ENCODE data around the gene CLEC2D.

CLEC2D gene

GRCh38 chr12:9697619-9698018 lies 28.1 kb downstream of the CLEC2D start:
- H4K20me1 ChIP-seq (ENCODE audit: insufficient read depth): no peaks in the 10 kb centered on the region
- peaks cover 32% of the 10 kb centered on the region for H3K4me1 ChIP-seq (ENCODE audit: low read depth, poor library complexity, severe bottlenecking)
- TF ChIP-seq CTCF (conservative IDR thresholded peaks at IDR 0.05; ENCODE audit: low read depth, low read length): no peak
- H3K27ac ChIP-seq: no peak overlapping the region
- H3K4me3 ChIP-seq (IDR thresholded peaks at IDR 0.05; ENCODE audit: insufficient read depth, low read depth, low read length): no peak overlapping the region
- no peak overlapping the region for H2AFZ ChIP-seq (ENCODE audit: low read depth)
- H3K9ac ChIP-seq: no peak overlapping the region
- no peaks in the 10 kb centered on the region for H3K36me3 ChIP-seq (ENCODE audit: insufficient read depth)
- H3K79me2 ChIP-seq (ENCODE audit: insufficient read depth, low read depth): no peaks in the 10 kb centered on the region
- H3K27me3 ChIP-seq (ENCODE audit: insufficient read depth, low read depth): no peaks in the 10 kb centered on the region
- H3K4me2 ChIP-seq: no peak overlapping the region

- H3K27ac ChIP-seq: no peak overlapping the region
- H3K36me3 ChIP-seq (ENCODE audit: insufficient read depth): no peaks in the 10 kb centered on the region
- H3K79me2 ChIP-seq (ENCODE audit: insufficient read depth, low read depth): no peaks in the 10 kb centered on the region
- H4K20me1 ChIP-seq (ENCODE audit: insufficient read depth): no peaks in the 10 kb centered on the region
- H3K4me3 ChIP-seq (IDR thresholded peaks at IDR 0.05; ENCODE audit: insufficient read depth, low read depth, low read length): no peak overlapping the region
- no peaks in the 10 kb centered on the region for H3K27me3 ChIP-seq (ENCODE audit: insufficient read depth, low read depth)
- no peak overlapping the region for H3K4me2 ChIP-seq
- no peak overlapping the region for H3K9ac ChIP-seq
- TF ChIP-seq CTCF (conservative IDR thresholded peaks at IDR 0.05; ENCODE audit: low read depth, low read length): no peak
- no peak overlapping the region for H2AFZ ChIP-seq (ENCODE audit: low read depth)
- H3K4me1 ChIP-seq (ENCODE audit: low read depth, poor library complexity, severe bottlenecking): peaks cover 35% of the 10 kb centered on the region
Observed at GRCh38 chr12:9698681-9699080, 29.2 kb downstream of the CLEC2D start.

GRCh38 chr12:9699269-9699897 lies 29.9 kb downstream of the CLEC2D start:
- no peak overlapping the region for H3K4me3 ChIP-seq (IDR thresholded peaks at IDR 0.05; ENCODE audit: insufficient read depth, low read depth, low read length)
- no peaks in the 10 kb centered on the region for H3K36me3 ChIP-seq (ENCODE audit: insufficient read depth)
- peaks cover 28% of the 10 kb centered on the region for H3K4me1 ChIP-seq (ENCODE audit: low read depth, poor library complexity, severe bottlenecking)
- H2AFZ ChIP-seq (ENCODE audit: low read depth): no peak overlapping the region
- H3K79me2 ChIP-seq (ENCODE audit: insufficient read depth, low read depth): no peaks in the 10 kb centered on the region
- no peaks in the 10 kb centered on the region for H4K20me1 ChIP-seq (ENCODE audit: insufficient read depth)
- H3K9ac ChIP-seq: no peak overlapping the region
- no peaks in the 10 kb centered on the region for H3K27me3 ChIP-seq (ENCODE audit: insufficient read depth, low read depth)
- H3K27ac ChIP-seq: no peak overlapping the region
- TF ChIP-seq CTCF (conservative IDR thresholded peaks at IDR 0.05; ENCODE audit: low read depth, low read length): no peak
- H3K4me2 ChIP-seq: no peak overlapping the region

GRCh38 chr12:9699898-9700605 lies 30.5 kb downstream of the CLEC2D start:
- Histone ChIP-seq H3K27me3 (ENCODE audit: insufficient read depth, low read depth) (no peaks in the 10 kb centered on the region), H3K4me2 (no peak overlapping the region), H3K4me1 (ENCODE audit: low read depth, poor library complexity, severe bottlenecking) (peaks cover 24% of the 10 kb centered on the region), H3K36me3 (ENCODE audit: insufficient read depth) (no peaks in the 10 kb centered on the region), H3K9ac (no peak overlapping the region), H2AFZ (ENCODE audit: low read depth) (no peak overlapping the region), H4K20me1 (ENCODE audit: insufficient read depth) (no peaks in the 10 kb centered on the region), H3K27ac (no peak overlapping the region), H3K4me3 (IDR thresholded peaks at IDR 0.05; ENCODE audit: insufficient read depth, low read depth, low read length) (no peak overlapping the region), H3K79me2 (ENCODE audit: insufficient read depth, low read depth) (no peaks in the 10 kb centered on the region)
- TF ChIP-seq CTCF (conservative IDR thresholded peaks at IDR 0.05; ENCODE audit: low read depth, low read length): no peak

All from KMS-11 (cell line).